GM12878 (cell line): Measurements from ENCODE around the gene KNSTRN. TPM values are rescaled to one million over a fixed set of nuclear protein-coding genes. Genes with fewer than 3 reads are reported as not detected.

Source experiments
- STAT3 ChIP-seq: IDR thresholded peaks from 2 replicates; pipeline ENCODE4 v1.6.1; 2011; ENCODE audit warnings: low read depth, low read length, improper control_type of control experiment
- polyA plus RNA-seq, 11 experiments: library from polyadenylated mRNA; depleted of rRNA in 4 of 11; unstranded in 6 of 11; stranded (reverse) in 5 of 11; fragments of >200 nt; fragmentation: Nextera tagmentation in 4 of 11; fragmentation: Illumina TruSeq in 1 of 11; extraction: Ambion mirVana in 4 of 11; extraction: Trizol in 1 of 11; gene quantifications; 1 replicate in 1 of 11; 2 replicates in 10 of 11; pipeline versions ENCODE4 v1.2.1 to v1.2.3, GENCODE V29; 2011 to 2016; ENCODE audit warnings: inconsistent platforms in 2 of 11, missing spikeins in 2 of 11, low read depth in 1 of 11
- total RNA-seq, 4 experiments: library from RNA; depleted of rRNA in 3 of 4; stranded (reverse); fragments of >200 nt in 3 of 4; fragmentation: Illumina TruSeq in 1 of 4; extraction: Trizol in 1 of 4; gene quantifications; 2 replicates each; pipeline versions ENCODE4 v1.2.1 to v1.2.3, GENCODE V29; 2013 to 2021
- TF ChIP-seq, protein P1 (sequence below): fragments of 450-650 bp; IDR thresholded peaks from 2 replicates; pipeline ENCODE4 v1.6.1; 2017; ENCODE audit warnings: antibody characterized with exemption, mild to moderate bottlenecking, moderate library complexity

KNSTRN gene
- total and polyA plus RNA-seq, 10 of the 15 experiments (the other 5 are each of a cell fraction or from before 2014, with no cell fraction given) = 30.3 to 72.1 (median 47.1) TPM

DNA sequence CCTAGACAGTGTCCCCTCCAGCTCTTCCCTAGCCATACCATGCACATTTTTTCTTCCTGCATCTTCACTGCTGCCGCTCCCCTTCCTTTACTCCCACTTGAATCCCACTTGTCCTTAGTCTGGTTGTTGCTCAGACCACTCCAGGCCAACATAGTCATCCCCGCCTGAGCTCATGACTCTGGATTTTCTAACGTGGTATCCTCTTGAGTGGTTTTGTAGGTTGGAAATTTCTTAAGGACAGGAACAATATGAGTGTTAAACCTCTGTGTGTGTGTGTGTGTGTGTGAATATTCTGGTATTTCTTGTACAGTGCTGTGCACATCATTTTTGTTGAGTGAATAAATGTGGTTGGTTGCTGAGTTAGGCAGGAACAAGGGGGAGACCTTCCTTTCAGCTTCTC is 61.3 kb downstream of the KNSTRN start (continued):
- TF ChIP-seq, protein P1, sequence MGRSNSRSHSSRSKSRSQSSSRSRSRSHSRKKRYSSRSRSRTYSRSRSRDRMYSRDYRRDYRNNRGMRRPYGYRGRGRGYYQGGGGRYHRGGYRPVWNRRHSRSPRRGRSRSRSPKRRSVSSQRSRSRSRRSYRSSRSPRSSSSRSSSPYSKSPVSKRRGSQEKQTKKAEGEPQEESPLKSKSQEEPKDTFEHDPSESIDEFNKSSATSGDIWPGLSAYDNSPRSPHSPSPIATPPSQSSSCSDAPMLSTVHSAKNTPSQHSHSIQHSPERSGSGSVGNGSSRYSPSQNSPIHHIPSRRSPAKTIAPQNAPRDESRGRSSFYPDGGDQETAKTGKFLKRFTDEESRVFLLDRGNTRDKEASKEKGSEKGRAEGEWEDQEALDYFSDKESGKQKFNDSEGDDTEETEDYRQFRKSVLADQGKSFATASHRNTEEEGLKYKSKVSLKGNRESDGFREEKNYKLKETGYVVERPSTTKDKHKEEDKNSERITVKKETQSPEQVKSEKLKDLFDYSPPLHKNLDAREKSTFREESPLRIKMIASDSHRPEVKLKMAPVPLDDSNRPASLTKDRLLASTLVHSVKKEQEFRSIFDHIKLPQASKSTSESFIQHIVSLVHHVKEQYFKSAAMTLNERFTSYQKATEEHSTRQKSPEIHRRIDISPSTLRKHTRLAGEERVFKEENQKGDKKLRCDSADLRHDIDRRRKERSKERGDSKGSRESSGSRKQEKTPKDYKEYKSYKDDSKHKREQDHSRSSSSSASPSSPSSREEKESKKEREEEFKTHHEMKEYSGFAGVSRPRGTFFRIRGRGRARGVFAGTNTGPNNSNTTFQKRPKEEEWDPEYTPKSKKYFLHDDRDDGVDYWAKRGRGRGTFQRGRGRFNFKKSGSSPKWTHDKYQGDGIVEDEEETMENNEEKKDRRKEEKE = no peak
- no peak for TF ChIP-seq STAT3

Other genes with a start within 250 kb of the KNSTRN start
Only the 7 nearest of the 14 such genes appear.
- 18.5 and 25.2 TPM in 2 replicates for gene PLCB2, start 74.8 kb upstream of the KNSTRN start, total RNA-seq (2014; rRNA removed)
- gene PLCB2, start 74.8 kb upstream of the KNSTRN start, total RNA-seq (2014; rRNA removed; fragmentation: Illumina TruSeq; extraction: Trizol) = 13.2 and 13.9 TPM in 2 replicates
- 33.8 and 39.4 TPM in 2 replicates for gene PLCB2, start 74.8 kb upstream of the KNSTRN start, total RNA-seq (2021)
- 0.88 and 1.2 TPM in 2 replicates for gene PLCB2, start 74.8 kb upstream of the KNSTRN start, polyA plus RNA-seq (2011; rRNA removed)
- gene PLCB2, start 74.8 kb upstream of the KNSTRN start, polyA plus RNA-seq (2014; fragmentation: Illumina TruSeq; extraction: Trizol) = 17.4 and 24.7 TPM in 2 replicates
- gene PLCB2, start 74.8 kb upstream of the KNSTRN start, polyA plus RNA-seq (2014; fragmentation: Nextera tagmentation; extraction: Ambion mirVana) = 1 to 10 TPM; 1.3 to 2.4 TPM
- 32.6 and 34.4 TPM in 2 replicates for gene PLCB2, start 74.8 kb upstream of the KNSTRN start, polyA plus RNA-seq (2014; rRNA removed)
- gene PLCB2, start 74.8 kb upstream of the KNSTRN start, polyA plus RNA-seq (2016; fragmentation: Nextera tagmentation; extraction: Ambion mirVana) = 1 to 10 TPM; 6.9 to 7.4 TPM
- 3.8 and 5.0 TPM in 2 replicates for gene INAFM2, start 59.0 kb upstream of the KNSTRN start, total RNA-seq (2014; rRNA removed)
- 3.9 and 5.2 TPM in 2 replicates for gene INAFM2, start 59.0 kb upstream of the KNSTRN start, total RNA-seq (2014; rRNA removed; fragmentation: Illumina TruSeq; extraction: Trizol)
- gene INAFM2, start 59.0 kb upstream of the KNSTRN start, total RNA-seq (2021) = 5.2 and 8.1 TPM in 2 replicates
- 4.0 and 4.2 TPM in 2 replicates for gene INAFM2, start 59.0 kb upstream of the KNSTRN start, polyA plus RNA-seq (2011; rRNA removed)
- 3.9 and 5.9 TPM in 2 replicates for gene INAFM2, start 59.0 kb upstream of the KNSTRN start, polyA plus RNA-seq (2014; fragmentation: Illumina TruSeq; extraction: Trizol)
- 1 to 10 TPM; 2.0 to 2.4 TPM for gene INAFM2, start 59.0 kb upstream of the KNSTRN start, polyA plus RNA-seq (2014; fragmentation: Nextera tagmentation; extraction: Ambion mirVana)
- gene INAFM2, start 59.0 kb upstream of the KNSTRN start, polyA plus RNA-seq (2014; rRNA removed) = 3.0 and 4.2 TPM in 2 replicates
- gene INAFM2, start 59.0 kb upstream of the KNSTRN start, polyA plus RNA-seq (2016; fragmentation: Nextera tagmentation; extraction: Ambion mirVana) = 1 to 10 TPM in 1 of 2 experiments, under 1 TPM in 1; 0.75 to 1.2 TPM
- not detected in 2 replicates for gene CCDC9B, start 41.8 kb upstream of the KNSTRN start, total RNA-seq (2014; rRNA removed)
- gene CCDC9B, start 41.8 kb upstream of the KNSTRN start, total RNA-seq (2014; rRNA removed; fragmentation: Illumina TruSeq; extraction: Trizol) = 0.04 and 0.05 TPM in 2 replicates
- gene CCDC9B, start 41.8 kb upstream of the KNSTRN start, total RNA-seq (2021) = 0.08 and 0.19 TPM in 2 replicates
- gene CCDC9B, start 41.8 kb upstream of the KNSTRN start, polyA plus RNA-seq (2011; rRNA removed) = not detected in 2 replicates
- 0.01 and 0.11 TPM in 2 replicates for gene CCDC9B, start 41.8 kb upstream of the KNSTRN start, polyA plus RNA-seq (2014; fragmentation: Illumina TruSeq; extraction: Trizol)
- gene CCDC9B, start 41.8 kb upstream of the KNSTRN start, polyA plus RNA-seq (2014; fragmentation: Nextera tagmentation; extraction: Ambion mirVana) = under 1 TPM in 1 of 2 experiments, not detected in 1; 0.02 TPM
- 0.05 TPM in 1 of 2 replicates, not detected in the other for gene CCDC9B, start 41.8 kb upstream of the KNSTRN start, polyA plus RNA-seq (2014; rRNA removed)
- gene CCDC9B, start 41.8 kb upstream of the KNSTRN start, polyA plus RNA-seq (2016; fragmentation: Nextera tagmentation; extraction: Ambion mirVana) = not detected
- not detected in 2 replicates for gene PHGR1, start 31.7 kb upstream of the KNSTRN start, total RNA-seq (2014; rRNA removed)
- gene PHGR1, start 31.7 kb upstream of the KNSTRN start, total RNA-seq (2014; rRNA removed; fragmentation: Illumina TruSeq; extraction: Trizol) = not detected in 2 replicates
- not detected in 2 replicates for gene PHGR1, start 31.7 kb upstream of the KNSTRN start, total RNA-seq (2021)
- not detected in 2 replicates for gene PHGR1, start 31.7 kb upstream of the KNSTRN start, polyA plus RNA-seq (2011; rRNA removed)
- not detected in 2 replicates for gene PHGR1, start 31.7 kb upstream of the KNSTRN start, polyA plus RNA-seq (2014; fragmentation: Illumina TruSeq; extraction: Trizol)
- gene PHGR1, start 31.7 kb upstream of the KNSTRN start, polyA plus RNA-seq (2014; fragmentation: Nextera tagmentation; extraction: Ambion mirVana) = not detected
- not detected in 2 replicates for gene PHGR1, start 31.7 kb upstream of the KNSTRN start, polyA plus RNA-seq (2014; rRNA removed)
- gene PHGR1, start 31.7 kb upstream of the KNSTRN start, polyA plus RNA-seq (2016; fragmentation: Nextera tagmentation; extraction: Ambion mirVana) = not detected
- not detected in 2 replicates for gene DISP2, start 24.5 kb upstream of the KNSTRN start, total RNA-seq (2014; rRNA removed)
- not detected in 2 replicates for gene DISP2, start 24.5 kb upstream of the KNSTRN start, total RNA-seq (2014; rRNA removed; fragmentation: Illumina TruSeq; extraction: Trizol)
- not detected in 2 replicates for gene DISP2, start 24.5 kb upstream of the KNSTRN start, total RNA-seq (2021)
- not detected in 2 replicates for gene DISP2, start 24.5 kb upstream of the KNSTRN start, polyA plus RNA-seq (2011; rRNA removed)
- 0.03 TPM in 1 of 2 replicates, not detected in the other for gene DISP2, start 24.5 kb upstream of the KNSTRN start, polyA plus RNA-seq (2014; fragmentation: Illumina TruSeq; extraction: Trizol)
- gene DISP2, start 24.5 kb upstream of the KNSTRN start, polyA plus RNA-seq (2014; fragmentation: Nextera tagmentation; extraction: Ambion mirVana) = under 1 TPM; under 0.01 to 0.20 TPM
- gene DISP2, start 24.5 kb upstream of the KNSTRN start, polyA plus RNA-seq (2014; rRNA removed) = 0.01 TPM in 1 of 2 replicates, not detected in the other
- under 1 TPM in 1 of 2 experiments, not detected in 1; 0.12 TPM for gene DISP2, start 24.5 kb upstream of the KNSTRN start, polyA plus RNA-seq (2016; fragmentation: Nextera tagmentation; extraction: Ambion mirVana)
- gene IVD, start 23.1 kb downstream of the KNSTRN start, total RNA-seq (2014; rRNA removed) = 31.4 and 32.5 TPM in 2 replicates
- gene IVD, start 23.1 kb downstream of the KNSTRN start, total RNA-seq (2014; rRNA removed; fragmentation: Illumina TruSeq; extraction: Trizol) = 23.3 and 25.3 TPM in 2 replicates
- 49.2 and 51.7 TPM in 2 replicates for gene IVD, start 23.1 kb downstream of the KNSTRN start, total RNA-seq (2021)
- 50.4 and 50.8 TPM in 2 replicates for gene IVD, start 23.1 kb downstream of the KNSTRN start, polyA plus RNA-seq (2011; rRNA removed)
- gene IVD, start 23.1 kb downstream of the KNSTRN start, polyA plus RNA-seq (2014; fragmentation: Illumina TruSeq; extraction: Trizol) = 40.5 and 40.6 TPM in 2 replicates
- gene IVD, start 23.1 kb downstream of the KNSTRN start, polyA plus RNA-seq (2014; fragmentation: Nextera tagmentation; extraction: Ambion mirVana) = 1 to 10 TPM; 5.3 to 8.2 TPM
- gene IVD, start 23.1 kb downstream of the KNSTRN start, polyA plus RNA-seq (2014; rRNA removed) = 51.3 and 55.2 TPM in 2 replicates
- 10 to 100 TPM; 57.7 to 59.8 TPM for gene IVD, start 23.1 kb downstream of the KNSTRN start, polyA plus RNA-seq (2016; fragmentation: Nextera tagmentation; extraction: Ambion mirVana)
- 9.0 and 11.7 TPM in 2 replicates for gene BAHD1, start 58.2 kb downstream of the KNSTRN start, total RNA-seq (2014; rRNA removed)
- 5.1 and 6.0 TPM in 2 replicates for gene BAHD1, start 58.2 kb downstream of the KNSTRN start, total RNA-seq (2014; rRNA removed; fragmentation: Illumina TruSeq; extraction: Trizol)
- gene BAHD1, start 58.2 kb downstream of the KNSTRN start, total RNA-seq (2021) = 21.7 and 21.8 TPM in 2 replicates
- 4.5 and 5.6 TPM in 2 replicates for gene BAHD1, start 58.2 kb downstream of the KNSTRN start, polyA plus RNA-seq (2011; rRNA removed)
- 5.3 and 9.6 TPM in 2 replicates for gene BAHD1, start 58.2 kb downstream of the KNSTRN start, polyA plus RNA-seq (2014; fragmentation: Illumina TruSeq; extraction: Trizol)
- under 1 TPM; 0.21 to 0.88 TPM for gene BAHD1, start 58.2 kb downstream of the KNSTRN start, polyA plus RNA-seq (2014; fragmentation: Nextera tagmentation; extraction: Ambion mirVana)
- 11.3 and 13.5 TPM in 2 replicates for gene BAHD1, start 58.2 kb downstream of the KNSTRN start, polyA plus RNA-seq (2014; rRNA removed)
- 1 to 10 TPM; 1.9 to 2.2 TPM for gene BAHD1, start 58.2 kb downstream of the KNSTRN start, polyA plus RNA-seq (2016; fragmentation: Nextera tagmentation; extraction: Ambion mirVana)